ENCODE measurements around the gene GGA2.
"Not testable (repeated sequence)": the region's sequence is repeated elsewhere in the genome, so short reads cannot be mapped to it uniquely, and the experiment has no call there.

GGA2 gene

GRCh38 chr16:23510164-23510914, at the start of gene GGA2:
Gene GGA2, minus strand, starts transcription at chr16:23510494. Its CDS starts 83 bp downstream, at chr16:23510411.
- DNase-seq (ENCODE audit: low read depth), result no peak

GRCh38 chr16:23557779-23558702, 47.7 kb upstream of the GGA2 start:
- no peak for DNase-seq (ENCODE audit: low read depth)

GRCh38 chr16:23556881-23557778, 46.8 kb upstream of the GGA2 start, which contains the start of the genes EARS2 and UBFD1:
Gene EARS2, minus strand, starts transcription at chr16:23557350. Its CDS starts 7 bp downstream, at chr16:23557343.
Gene UBFD1, plus strand, starts transcription at chr16:23557727. Its CDS starts 16 bp downstream, at chr16:23557743.
- DNase-seq (ENCODE audit: low read depth), result peak; percentile 92

GRCh38 chr16:23554536-23554935, 44.2 kb upstream of the GGA2 start:
- DNase-seq (ENCODE audit: low read depth), result no peak

- no peak for DNase-seq (ENCODE audit: low read depth)
Measured at GRCh38 chr16:23552161-23552560, 41.9 kb upstream of the GGA2 start.

- no peak for DNase-seq (ENCODE audit: low read depth)
Measured at GRCh38 chr16:23549938-23550337, 39.6 kb upstream of the GGA2 start.

- no peak for DNase-seq (ENCODE audit: low read depth)
Measured at GRCh38 chr16:23544436-23544835, 34.1 kb upstream of the GGA2 start.

GRCh38 chr16:23540817-23541178, 30.5 kb upstream of the GGA2 start:
- not testable (repeated sequence) for DNase-seq (ENCODE audit: low read depth)

GRCh38 chr16:23539984-23540816, 29.9 kb upstream of the GGA2 start:
- DNase-seq (ENCODE audit: low read depth), result no peak

GRCh38 chr16:23538919-23539278, 28.6 kb upstream of the GGA2 start:
- DNase-seq (ENCODE audit: low read depth), result no peak

GRCh38 chr16:23537390-23537789, 27.1 kb upstream of the GGA2 start:
- DNase-seq (ENCODE audit: low read depth), result no peak

- DNase-seq (ENCODE audit: low read depth), result no peak
Measured at GRCh38 chr16:23535901-23536300, 25.6 kb upstream of the GGA2 start.

GRCh38 chr16:23534868-23535860, 24.9 kb upstream of the GGA2 start:
- no peak for DNase-seq (ENCODE audit: low read depth)

GRCh38 chr16:23532448-23532847, 22.2 kb upstream of the GGA2 start:
- no peak for DNase-seq (ENCODE audit: low read depth)

GRCh38 chr16:23530062-23530461, 19.8 kb upstream of the GGA2 start:
- no peak for DNase-seq (ENCODE audit: low read depth)

- no peak for DNase-seq (ENCODE audit: low read depth)
Measured at GRCh38 chr16:23528644-23529310, 18.5 kb upstream of the GGA2 start.

- no peak for DNase-seq (ENCODE audit: low read depth)
Measured at GRCh38 chr16:23527961-23528643, 17.8 kb upstream of the GGA2 start.

GRCh38 chr16:23524886-23525285, 14.6 kb upstream of the GGA2 start:
- no peak for DNase-seq (ENCODE audit: low read depth)

Data from GM04503 (cell line).